Fibroblast of the conjunctiva (primary cell): Measurements from ENCODE around the gene CPNE8.

Source experiments
- DNase-seq: peaks from one replicate; pipeline ENCODE4 v3.0.0-alpha.2; 2010; ENCODE audit warnings: low read depth

The CPNE8 gene

GRCh38 chr12:38633511-38633910 is 271.9 kb downstream of the CPNE8 start:
- no peak for DNase-seq

DNA sequence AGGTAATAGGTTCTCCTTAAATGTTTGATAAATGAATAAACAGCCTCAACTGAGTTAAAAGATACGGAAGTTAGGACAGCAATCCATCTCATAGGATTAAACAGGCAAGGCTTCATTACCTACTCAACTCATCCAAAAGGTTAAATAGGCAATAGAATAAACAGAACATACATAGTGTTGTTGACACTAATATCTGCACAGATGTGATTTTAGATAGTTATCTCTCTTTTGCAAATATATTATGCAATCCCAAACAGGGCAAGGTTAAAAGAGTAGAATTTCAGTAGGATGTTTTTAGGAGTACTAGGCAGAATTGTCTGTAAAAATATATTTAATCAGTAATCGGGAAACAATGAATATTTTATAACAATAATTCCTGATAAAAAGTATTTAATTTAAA is 276.3 kb downstream of the CPNE8 start:
- DNase-seq, result no peak

DNA sequence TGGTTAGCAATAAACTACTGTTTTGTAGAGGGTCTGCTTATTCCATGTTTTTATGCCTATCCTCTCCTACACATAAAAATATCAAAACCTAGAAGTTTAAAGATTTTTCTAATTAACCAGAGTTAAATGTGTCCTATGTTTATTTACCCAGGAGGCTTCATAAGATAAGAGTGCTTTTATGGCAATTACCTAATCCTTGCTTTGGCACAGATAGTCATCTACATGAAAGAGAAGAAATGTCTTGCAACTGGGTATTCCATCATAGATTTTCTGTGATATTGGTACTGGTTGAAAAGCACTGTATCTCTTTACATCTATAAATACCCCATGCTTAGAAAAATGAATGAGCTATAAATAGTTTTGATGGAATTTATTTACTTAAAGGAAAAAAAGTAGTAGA is 277.1 kb downstream of the CPNE8 start:
- DNase-seq, result no peak

- DNase-seq, result no peak
Measured at GRCh38 chr12:38625306-38625705, 280.1 kb downstream of the CPNE8 start.

GRCh38 chr12:38614171-38614570 is 291.2 kb downstream of the CPNE8 start:
- DNase-seq, result no peak

DNA sequence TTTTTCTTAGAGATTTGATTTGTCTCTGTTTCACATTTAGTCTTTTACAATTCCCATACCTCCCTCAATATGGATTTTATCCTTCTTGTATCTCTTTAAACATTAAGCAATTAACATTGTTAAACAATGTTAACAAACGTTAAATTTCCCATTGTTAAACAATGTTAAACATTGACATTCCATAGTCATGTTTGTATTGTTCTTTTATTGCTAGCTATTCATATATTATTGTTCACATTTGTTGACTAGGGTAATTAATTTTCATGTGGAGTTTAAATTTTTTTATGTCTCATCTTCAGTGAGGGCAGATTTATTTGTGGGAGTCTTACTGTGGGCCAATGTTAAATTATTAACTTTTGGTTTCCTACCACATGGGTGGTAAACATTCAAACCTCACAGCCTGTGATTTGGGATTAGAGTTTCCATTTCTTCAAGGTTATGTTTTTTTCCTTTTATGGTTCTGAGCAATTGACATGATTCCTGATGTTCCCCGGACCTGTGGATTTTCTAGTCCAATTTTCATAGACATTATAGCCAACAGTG is 294.5 kb downstream of the CPNE8 start:
- DNase-seq, result no peak

DNA sequence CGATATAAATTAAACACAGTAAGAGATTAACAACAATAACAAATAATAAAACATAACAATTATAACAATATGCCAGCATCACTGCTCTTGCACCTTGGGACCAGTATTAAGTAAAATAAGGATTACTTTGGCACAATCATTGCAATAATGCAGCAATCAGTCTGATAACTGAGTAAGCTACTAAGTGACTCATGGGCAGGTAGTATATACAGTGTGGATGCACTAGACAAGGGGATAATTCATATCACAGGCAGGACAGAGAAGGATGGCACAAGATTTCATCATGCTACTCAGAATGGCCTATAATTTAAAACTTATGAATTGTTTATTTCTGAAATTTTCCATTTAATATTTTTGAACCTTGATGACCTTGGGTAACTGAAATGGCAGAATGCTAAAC is 298.1 kb downstream of the CPNE8 start:
- DNase-seq, result no peak
